IPS-NIHi11 (cell line): ENCODE data around the gene TMEM62.

Experiments used
- DNase-seq: peaks from one replicate; pipeline ENCODE4 v3.0.0; 2012; ENCODE audit warnings: mixed read lengths, low spot score

Gene TMEM62

GRCh38 chr15:43133430-43134156 is at the start of gene TMEM62:
Gene TMEM62 (plus strand): TSS chr15:43133586. CDS start chr15:43133803, 217 bp downstream.
- DNase-seq: peak; percentile 85

DNA sequence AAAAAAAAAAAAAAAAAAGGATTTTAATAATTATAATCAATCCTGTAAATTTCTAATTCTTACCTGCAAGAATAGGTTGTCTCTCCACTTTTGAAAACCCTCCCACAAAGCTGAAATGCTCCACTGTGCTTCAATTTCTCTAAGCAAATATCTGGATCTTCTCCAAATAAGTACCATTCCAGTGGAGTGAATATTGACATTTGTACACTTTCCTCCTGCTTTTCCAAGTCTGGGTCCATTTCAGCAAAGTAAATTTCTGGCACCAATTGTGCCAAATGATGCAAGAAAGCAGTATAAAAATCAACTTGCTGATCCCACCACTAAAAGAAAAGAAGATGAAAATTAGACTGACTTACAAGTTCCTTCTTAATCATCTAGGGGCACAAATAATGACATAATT is 47.5 kb upstream of the TMEM62 start:
- no peak for DNase-seq

DNA sequence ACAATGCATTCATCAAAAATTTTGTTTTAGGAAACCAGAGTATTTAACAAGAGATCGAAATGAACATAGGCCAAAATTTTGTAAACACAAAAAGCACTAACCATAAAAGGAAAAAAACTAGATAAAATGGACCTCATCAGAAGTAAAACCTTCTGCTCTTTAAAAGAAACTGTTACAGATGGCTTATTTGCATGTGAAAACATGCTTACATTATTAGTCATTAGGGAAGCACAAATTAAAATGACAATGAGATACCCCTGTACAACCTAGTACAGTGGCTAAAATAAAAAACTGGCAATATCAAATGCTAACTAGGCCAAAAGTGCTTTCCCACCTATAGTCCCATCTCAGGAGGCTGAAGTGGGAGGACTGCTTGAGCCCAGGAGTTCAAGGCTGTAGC is 46.8 kb upstream of the TMEM62 start:
- DNase-seq: no peak

DNA sequence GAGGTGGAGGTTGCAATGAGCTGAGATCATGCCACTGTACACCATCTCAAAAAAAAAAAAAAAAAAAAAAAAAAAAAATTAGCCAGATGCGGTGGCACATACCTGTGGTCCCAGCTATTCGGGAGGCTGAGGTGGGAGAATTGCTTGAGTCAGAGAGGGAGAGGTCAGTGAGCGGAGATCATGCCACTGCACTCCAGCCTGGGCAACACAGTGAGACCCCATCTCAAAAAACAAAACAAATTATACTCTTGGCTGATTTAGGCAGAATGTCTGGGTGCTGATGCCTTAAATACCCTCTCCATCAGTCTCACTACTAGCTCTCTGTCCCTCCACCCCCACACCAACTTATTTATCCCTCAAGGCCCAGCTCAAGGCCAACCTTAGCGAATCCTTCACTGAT is 41.5 kb upstream of the TMEM62 start:
- no peak for DNase-seq

DNA sequence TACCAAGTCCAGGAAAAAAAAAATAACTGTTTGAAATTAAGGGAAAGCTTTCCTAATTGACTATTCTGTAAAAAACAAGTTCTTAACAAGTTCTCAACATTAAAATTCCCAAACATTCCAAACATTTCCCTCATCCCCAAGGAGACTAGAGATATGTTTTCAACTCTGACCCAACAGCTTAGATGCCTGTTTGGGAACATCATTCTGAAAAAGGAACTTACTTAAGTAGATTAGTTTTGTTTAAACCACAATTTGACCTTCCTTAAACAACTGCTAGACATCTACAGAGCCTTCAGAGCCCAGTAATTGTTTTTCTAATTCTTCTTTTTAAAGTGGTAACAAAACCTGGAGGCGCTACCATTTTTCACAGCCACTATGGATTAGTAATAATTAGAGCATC is 40.4 kb upstream of the TMEM62 start:
- no peak for DNase-seq

DNA sequence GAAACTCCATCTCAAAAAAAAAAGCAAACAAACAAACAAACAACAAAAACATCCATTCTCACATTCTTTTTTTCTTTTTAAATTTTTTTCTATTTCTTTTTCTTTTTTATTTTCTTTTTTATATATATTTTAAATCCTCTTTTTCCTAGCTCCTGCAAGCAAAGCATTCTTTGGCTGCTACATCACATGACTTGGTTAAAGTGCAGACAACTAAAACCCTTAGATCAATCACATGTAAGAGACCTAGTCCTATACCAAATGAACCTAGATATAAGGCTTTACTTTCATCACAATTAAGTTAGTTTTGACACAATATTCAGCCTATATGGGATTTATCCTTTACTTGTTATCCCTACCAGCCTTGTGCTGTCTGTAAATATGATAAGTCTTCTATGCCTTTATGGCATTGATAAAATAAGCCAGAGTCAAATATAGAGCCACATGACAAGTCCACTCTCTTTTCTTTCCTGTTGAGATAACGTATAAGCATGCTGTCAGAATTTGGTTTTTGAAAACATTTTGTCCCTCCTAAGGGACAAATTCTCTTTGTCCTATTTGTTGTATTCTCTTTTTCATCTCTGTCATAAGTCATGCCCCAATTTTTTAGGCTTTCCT is 38.9 kb upstream of the TMEM62 start:
- DNase-seq: no peak

- DNase-seq: no peak
Measured at GRCh38 chr15:43095243-43095642, 38.1 kb upstream of the TMEM62 start.

DNA sequence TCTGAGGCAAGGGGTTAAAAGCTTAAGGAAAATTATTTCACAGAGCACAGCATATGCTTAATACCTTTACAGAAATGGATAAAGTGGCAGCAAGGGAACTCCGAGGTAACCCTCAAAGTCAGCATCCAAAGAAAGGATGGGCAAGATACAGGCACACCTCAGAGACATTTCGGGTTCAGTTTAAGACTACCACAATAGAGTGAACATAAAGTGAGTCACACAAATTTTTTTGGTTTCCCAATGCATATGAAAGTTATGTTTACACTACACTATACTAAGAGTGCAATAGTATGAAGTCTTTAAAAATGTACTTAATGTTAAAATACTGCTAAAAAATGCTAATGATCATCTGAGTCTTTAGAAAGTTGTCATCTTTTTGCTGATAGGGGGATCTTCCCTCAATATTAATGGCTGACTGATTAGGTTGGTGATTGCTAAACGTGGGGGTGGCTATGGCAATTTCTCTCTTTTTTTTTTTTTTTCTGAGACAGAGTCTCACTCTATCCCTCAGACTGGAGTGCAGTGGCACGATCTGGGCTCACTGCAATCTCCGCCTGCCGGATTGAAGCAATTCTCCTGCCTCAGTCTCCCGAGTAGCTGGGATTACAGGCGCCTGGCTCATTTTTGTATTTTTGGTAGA is 37.6 kb upstream of the TMEM62 start:
- no peak for DNase-seq

DNA sequence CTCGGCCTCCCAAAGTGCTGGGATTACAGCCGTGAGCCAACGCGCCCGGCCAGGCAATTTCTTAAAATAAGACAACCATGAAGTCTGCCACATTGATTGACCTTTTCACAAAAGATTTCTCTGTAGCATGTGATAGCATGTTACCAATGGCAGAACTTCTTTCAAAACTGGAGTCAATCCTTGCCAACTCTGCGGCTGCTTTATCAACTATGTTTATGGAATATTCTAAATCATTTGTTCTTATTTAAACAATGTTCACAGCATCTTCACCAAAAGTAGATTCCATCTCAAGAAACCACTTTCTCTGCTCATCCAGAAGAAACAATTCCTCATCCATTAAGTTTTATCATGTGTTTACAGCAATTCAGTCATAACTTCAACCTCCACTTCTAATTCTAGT is 37.0 kb upstream of the TMEM62 start:
- DNase-seq: no peak

- DNase-seq: no peak
Measured at GRCh38 chr15:43099105-43099845, 34.1 kb upstream of the TMEM62 start.

DNA sequence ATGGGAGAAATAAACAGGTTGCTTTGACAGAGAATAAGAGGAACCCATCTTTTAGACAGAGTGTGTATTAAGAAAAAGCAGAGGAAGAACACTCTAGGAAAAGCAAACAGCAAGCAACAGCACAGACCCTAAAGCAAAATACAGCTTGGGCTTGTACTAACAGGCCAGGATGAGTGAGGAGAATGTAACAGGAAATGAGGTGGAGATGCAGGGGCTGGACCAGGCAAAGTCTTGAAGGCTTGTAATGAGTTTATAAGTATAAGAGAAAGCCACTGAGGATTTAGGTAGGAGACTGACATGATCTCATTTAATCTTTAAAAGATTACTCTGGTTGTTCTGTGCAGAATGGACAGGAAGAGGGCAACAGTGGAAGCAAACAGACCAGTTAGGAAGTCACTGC is 32.4 kb upstream of the TMEM62 start:
- DNase-seq: no peak

- DNase-seq: no peak
Measured at GRCh38 chr15:43102187-43102586, 31.2 kb upstream of the TMEM62 start.

DNA sequence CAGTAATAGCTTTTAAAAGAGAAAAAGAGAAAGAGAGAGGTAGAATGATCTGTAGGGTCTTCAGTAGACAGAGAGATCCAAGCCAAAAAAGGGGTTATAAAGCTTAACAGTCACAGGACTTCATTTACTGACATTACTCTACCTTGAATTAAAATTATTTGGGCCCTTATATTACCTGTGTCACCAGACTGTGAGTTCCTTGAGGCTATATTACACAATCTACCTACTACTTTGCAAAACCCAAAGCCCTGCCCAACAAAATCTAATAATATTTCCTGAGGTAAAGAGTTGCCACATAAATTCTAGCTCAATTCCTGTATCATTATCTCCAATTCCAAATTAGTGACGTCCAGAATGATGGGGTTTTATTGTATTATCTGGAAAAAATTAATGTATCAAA is 29.5 kb upstream of the TMEM62 start:
- no peak for DNase-seq

GRCh38 chr15:43104426-43104825 is 29.0 kb upstream of the TMEM62 start:
- DNase-seq: no peak

- DNase-seq: peak; percentile 12
Measured at GRCh38 chr15:43105077-43105736, 28.2 kb upstream of the TMEM62 start.

- peak; percentile 99 for DNase-seq
Measured at GRCh38 chr15:43105778-43106485, 27.5 kb upstream of the TMEM62 start, which contains the start of gene UBR1. Gene UBR1 (minus strand): TSS chr15:43106038. CDS start chr15:43106022, 16 bp downstream.

- DNase-seq: no peak
Measured at GRCh38 chr15:43106486-43106829, 26.9 kb upstream of the TMEM62 start.

GRCh38 chr15:43107751-43108150 is 25.6 kb upstream of the TMEM62 start:
- DNase-seq: no peak

GRCh38 chr15:43111354-43111753 is 22.0 kb upstream of the TMEM62 start:
- no peak for DNase-seq

- no peak for DNase-seq
Measured at GRCh38 chr15:43118286-43118685, 15.1 kb upstream of the TMEM62 start.

- no peak for DNase-seq
Measured at GRCh38 chr15:43118829-43119228, 14.6 kb upstream of the TMEM62 start.

DNA sequence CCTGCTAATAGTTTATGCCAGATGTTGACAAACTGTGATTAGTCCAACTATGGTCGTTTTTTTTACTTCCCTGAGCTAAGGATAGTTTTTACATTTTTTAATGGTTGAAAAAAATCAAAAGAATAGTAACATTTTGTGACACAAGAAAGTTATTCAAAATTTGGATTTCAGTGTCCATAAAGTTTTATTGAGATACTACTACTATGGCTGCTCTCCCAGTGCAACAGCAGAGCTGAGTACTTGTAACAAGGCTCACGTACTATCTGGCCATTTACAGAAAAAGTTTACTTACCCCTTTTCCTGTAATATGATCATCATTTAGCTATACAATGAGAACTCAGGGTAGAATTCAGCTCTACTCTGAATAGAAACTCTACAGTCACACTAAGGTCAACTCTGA is 11.5 kb upstream of the TMEM62 start:
- DNase-seq: no peak
